ENCODE results near the gene FOXL2. TPM values are rescaled to one million over a fixed set of nuclear protein-coding genes. Genes with fewer than 3 reads are reported as not detected.

FOXL2 gene
- total RNA-seq, 1 donor from 2014 or later: 6.8 TPM

GRCh38 chr3:138898708-138899107 is 48.2 kb downstream of the FOXL2 start:
- TF ChIP-seq, protein P1, sequence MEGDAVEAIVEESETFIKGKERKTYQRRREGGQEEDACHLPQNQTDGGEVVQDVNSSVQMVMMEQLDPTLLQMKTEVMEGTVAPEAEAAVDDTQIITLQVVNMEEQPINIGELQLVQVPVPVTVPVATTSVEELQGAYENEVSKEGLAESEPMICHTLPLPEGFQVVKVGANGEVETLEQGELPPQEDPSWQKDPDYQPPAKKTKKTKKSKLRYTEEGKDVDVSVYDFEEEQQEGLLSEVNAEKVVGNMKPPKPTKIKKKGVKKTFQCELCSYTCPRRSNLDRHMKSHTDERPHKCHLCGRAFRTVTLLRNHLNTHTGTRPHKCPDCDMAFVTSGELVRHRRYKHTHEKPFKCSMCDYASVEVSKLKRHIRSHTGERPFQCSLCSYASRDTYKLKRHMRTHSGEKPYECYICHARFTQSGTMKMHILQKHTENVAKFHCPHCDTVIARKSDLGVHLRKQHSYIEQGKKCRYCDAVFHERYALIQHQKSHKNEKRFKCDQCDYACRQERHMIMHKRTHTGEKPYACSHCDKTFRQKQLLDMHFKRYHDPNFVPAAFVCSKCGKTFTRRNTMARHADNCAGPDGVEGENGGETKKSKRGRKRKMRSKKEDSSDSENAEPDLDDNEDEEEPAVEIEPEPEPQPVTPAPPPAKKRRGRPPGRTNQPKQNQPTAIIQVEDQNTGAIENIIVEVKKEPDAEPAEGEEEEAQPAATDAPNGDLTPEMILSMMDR (IDR thresholded peaks at IDR 0.05; ENCODE audit: unreplicated experiment): no peak
- Mint-ChIP-seq H3K36me3 (ENCODE audit: low read depth, unreplicated experiment) (no peaks in the 10 kb centered on the region), H3K4me1 (ENCODE audit: unreplicated experiment) (peaks cover 4% of the 10 kb centered on the region), H3K27me3 (ENCODE audit: unreplicated experiment) (no peaks in the 10 kb centered on the region), H3K27ac (ENCODE audit: unreplicated experiment) (no peak overlapping the region), H3K4me3 (ENCODE audit: unreplicated experiment) (no peak overlapping the region), H3K9me3 (ENCODE audit: unreplicated experiment) (no peaks in the 10 kb centered on the region)
- DNase-seq (ENCODE audit: low spot score): no peak

GRCh38 chr3:138898301-138898700 is 48.6 kb downstream of the FOXL2 start:
- DNase-seq (ENCODE audit: low spot score): no peak
- TF ChIP-seq, protein P1 (IDR thresholded peaks at IDR 0.05; ENCODE audit: unreplicated experiment): no peak
- Mint-ChIP-seq H3K4me1 (ENCODE audit: unreplicated experiment) (peaks cover 4% of the 10 kb centered on the region), H3K27me3 (ENCODE audit: unreplicated experiment) (no peaks in the 10 kb centered on the region), H3K9me3 (ENCODE audit: unreplicated experiment) (no peaks in the 10 kb centered on the region), H3K27ac (ENCODE audit: unreplicated experiment) (no peak overlapping the region), H3K4me3 (ENCODE audit: unreplicated experiment) (no peak overlapping the region), H3K36me3 (ENCODE audit: low read depth, unreplicated experiment) (no peaks in the 10 kb centered on the region)

Other genes starting within 250 kb of the FOXL2 start
- 14.2 TPM for gene PIK3CB, start 112.2 kb downstream of the FOXL2 start, total RNA-seq (ENCODE audit: unreplicated experiment)
- 13.2 TPM for gene FOXL2NB, start 80 bp upstream of the FOXL2 start, total RNA-seq (ENCODE audit: unreplicated experiment)
- not detected for gene PRR23A, start 59.1 kb upstream of the FOXL2 start, total RNA-seq (ENCODE audit: unreplicated experiment)
- gene PRR23B, start 73.8 kb upstream of the FOXL2 start, total RNA-seq (ENCODE audit: unreplicated experiment): not detected
- gene PRR23C, start 97.8 kb upstream of the FOXL2 start, total RNA-seq (ENCODE audit: unreplicated experiment): not detected